ENCODE results near the gene LRRC23. TPM values are rescaled to one million over a fixed set of nuclear protein-coding genes. Genes with fewer than 3 reads are reported as not detected.
A peak's percentile ranks its signal among the peaks of the same experiment; 100 is the strongest.

LRRC23 gene, protein sequence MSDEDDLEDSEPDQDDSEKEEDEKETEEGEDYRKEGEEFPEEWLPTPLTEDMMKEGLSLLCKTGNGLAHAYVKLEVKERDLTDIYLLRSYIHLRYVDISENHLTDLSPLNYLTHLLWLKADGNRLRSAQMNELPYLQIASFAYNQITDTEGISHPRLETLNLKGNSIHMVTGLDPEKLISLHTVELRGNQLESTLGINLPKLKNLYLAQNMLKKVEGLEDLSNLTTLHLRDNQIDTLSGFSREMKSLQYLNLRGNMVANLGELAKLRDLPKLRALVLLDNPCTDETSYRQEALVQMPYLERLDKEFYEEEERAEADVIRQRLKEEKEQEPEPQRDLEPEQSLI
- 1 to 10 TPM; 4.6 to 5.3 TPM for total RNA-seq

DNA sequence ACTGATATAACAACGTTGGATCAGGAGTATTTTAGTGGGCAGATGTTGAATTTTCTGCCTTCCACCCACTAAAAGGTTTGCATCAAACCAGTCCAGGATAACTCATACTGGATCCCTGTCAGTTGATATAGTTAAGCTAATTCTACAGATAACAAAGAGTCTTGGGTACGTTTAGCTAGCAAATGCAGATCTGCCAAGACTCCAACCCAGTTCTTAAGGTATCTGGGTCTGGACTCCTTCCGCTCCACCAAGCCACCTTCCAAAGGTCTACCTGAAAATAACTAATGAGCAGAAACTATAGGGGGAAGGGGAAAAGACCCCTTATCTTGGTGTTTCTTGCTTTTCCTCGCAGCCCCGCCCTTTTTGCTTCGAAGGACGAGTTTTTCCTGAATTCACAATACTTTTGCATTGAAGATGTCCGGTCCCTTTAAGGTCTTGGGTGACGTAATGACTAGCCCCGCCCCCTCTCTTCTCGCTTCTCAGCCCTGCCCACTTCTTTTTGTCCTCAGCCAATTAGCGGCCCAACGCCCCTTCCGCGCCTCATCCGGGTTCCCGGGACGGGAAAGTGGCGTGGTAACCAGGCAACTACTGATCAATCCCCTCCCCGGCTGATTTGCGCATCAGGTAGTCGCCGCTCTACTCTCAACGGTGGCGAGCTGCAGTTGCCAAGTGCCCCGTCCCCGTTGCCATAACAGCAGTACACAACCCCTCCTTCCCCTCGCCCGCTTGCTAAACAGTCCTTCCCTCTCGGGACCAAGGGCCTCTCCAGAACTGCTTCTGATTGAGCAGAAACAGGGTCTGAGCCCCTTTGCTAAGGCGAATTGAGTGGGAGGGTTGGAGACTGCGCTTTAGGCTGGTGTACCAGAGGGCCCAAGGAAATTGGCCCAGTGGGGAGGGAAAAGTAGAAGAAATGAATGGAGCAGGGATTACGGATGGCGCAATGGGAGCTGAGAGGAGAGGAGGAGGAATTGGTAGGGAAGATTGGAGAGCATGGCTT, at the start of gene LRRC23:
LRRC23 (plus strand) TSS at position 543 of the 997 bp plus-strand sequence. CDS start 812 bp downstream, outside the sequence.
- ChIA-PET POLR2A (interaction anchor here (0.8 to 4.2 kb wide), 9 partner anchors 9 to 39 kb away, joined by 3 to 23 read pairs (median 7); partner anchors contain the start of genes C12orf57, ENO2, RNU7-1 and SPSB2), CTCF (interaction anchor here (0.9 to 4.0 kb wide), 8 partner anchors 9 to 216 kb away, joined by 3 to 30 read pairs (median 4); partner anchors contain the start of genes SPSB2 and ZNF384)
- Mint-ChIP-seq H3K27ac (no peak within 1 kb of the TSS), H3K4me3 (no peak within 1 kb of the TSS), H3K36me3 (ENCODE audit: low read depth) (no peaks in the 10 kb centered on the region), H3K9me3 (no peaks in the 10 kb centered on the region), H3K4me1 (ENCODE audit: low read depth) (peaks cover 10% of the 10 kb centered on the region), H3K27me3 (no peaks in the 10 kb centered on the region)
- ATAC-seq = peak; percentile 96
- TF ChIP-seq, protein P1, sequence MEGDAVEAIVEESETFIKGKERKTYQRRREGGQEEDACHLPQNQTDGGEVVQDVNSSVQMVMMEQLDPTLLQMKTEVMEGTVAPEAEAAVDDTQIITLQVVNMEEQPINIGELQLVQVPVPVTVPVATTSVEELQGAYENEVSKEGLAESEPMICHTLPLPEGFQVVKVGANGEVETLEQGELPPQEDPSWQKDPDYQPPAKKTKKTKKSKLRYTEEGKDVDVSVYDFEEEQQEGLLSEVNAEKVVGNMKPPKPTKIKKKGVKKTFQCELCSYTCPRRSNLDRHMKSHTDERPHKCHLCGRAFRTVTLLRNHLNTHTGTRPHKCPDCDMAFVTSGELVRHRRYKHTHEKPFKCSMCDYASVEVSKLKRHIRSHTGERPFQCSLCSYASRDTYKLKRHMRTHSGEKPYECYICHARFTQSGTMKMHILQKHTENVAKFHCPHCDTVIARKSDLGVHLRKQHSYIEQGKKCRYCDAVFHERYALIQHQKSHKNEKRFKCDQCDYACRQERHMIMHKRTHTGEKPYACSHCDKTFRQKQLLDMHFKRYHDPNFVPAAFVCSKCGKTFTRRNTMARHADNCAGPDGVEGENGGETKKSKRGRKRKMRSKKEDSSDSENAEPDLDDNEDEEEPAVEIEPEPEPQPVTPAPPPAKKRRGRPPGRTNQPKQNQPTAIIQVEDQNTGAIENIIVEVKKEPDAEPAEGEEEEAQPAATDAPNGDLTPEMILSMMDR (IDR thresholded peaks at IDR 0.05) = no peak
- DNase-seq = peak; percentile 100
- intact Hi-C loops (cut with micrococcal nuclease) = no loop called here

DNA sequence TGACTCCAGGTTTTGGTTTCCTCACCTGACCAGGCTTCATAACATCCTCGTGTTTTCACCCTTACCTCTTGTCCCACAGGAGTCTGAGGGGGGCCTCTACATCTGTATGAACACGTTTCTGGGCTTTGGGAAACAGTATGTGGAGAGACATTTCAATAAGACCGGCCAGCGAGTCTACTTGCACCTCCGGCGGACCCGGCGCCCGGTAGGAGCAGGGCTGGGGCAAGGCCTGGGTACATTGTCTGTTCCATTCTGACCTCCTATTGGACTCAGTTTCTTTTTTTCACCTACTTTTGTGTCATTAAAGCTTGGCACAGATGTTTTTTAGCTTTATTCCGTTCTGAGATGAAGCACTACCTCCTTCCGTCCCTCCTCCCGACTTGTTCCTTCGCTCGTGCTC, 49.3 kb upstream of the LRRC23 start:
- Mint-ChIP-seq H3K9me3 (no peaks in the 10 kb centered on the region), H3K27ac (no peak overlapping the region), H3K4me1 (ENCODE audit: low read depth) (peaks cover 18% of the 10 kb centered on the region), H3K27me3 (no peaks in the 10 kb centered on the region), H3K36me3 (ENCODE audit: low read depth) (peaks cover 39% of the 10 kb centered on the region), H3K4me3 (no peak overlapping the region)
- TF ChIP-seq, protein P1 (IDR thresholded peaks at IDR 0.05) = no peak
- POLR2A ChIA-PET = interaction anchor here (1.0 to 11.4 kb wide), 2 partner anchors 14 to 21 kb away, joined by 6 to 218 read pairs; partner anchors contain the start of genes SPSB2 and TPI1
- ATAC-seq (no peak), DNase-seq (no peak)
- CTCF ChIA-PET = interaction anchor here (1.0 to 7.2 kb wide), 3 partner anchors 14 to 36 kb away, joined by 4 to 124 read pairs (median 26); partner anchors contain the start of genes SPSB2 and TPI1
- intact Hi-C loops (cut with micrococcal nuclease) = no loop called here

DNA sequence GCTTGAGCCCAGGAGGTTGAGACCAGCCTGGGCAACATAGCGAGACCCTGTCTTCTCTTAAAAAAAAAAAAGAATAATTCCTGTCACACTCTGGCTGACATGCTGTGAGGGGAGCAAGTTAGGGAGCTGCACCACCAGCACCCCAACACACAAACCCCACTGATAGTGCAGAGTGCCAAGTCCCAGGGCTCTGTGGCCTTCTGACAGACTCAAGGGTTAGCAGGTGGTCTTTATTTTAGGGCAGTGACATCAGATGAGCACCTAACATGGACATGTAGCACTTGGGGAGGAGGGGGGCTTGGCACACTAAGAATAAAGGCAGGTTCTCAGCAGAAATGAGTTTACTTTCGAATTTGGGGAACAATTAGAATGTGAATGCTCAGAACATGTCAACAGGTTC, 45.8 kb upstream of the LRRC23 start:
- intact Hi-C loops (cut with micrococcal nuclease) = no loop called here
- TF ChIP-seq, protein P1 (IDR thresholded peaks at IDR 0.05) = no peak
- DNase-seq (no peak), ATAC-seq (no peak)
- H3K4me3 Mint-ChIP-seq = no peak overlapping the region
- H3K4me1 Mint-ChIP-seq (ENCODE audit: low read depth) = peaks cover 9% of the 10 kb centered on the region
- ChIA-PET CTCF (no interaction called here), POLR2A (interaction anchor here (0.8 to 2.8 kb wide), 4 partner anchors 9 to 14 kb away, joined by 3 to 10 read pairs (median 8); partner anchors contain the start of genes SPSB2 and TPI1)
- peaks cover 60% of the 10 kb centered on the region for H3K36me3 Mint-ChIP-seq (ENCODE audit: low read depth)
- no peak overlapping the region for H3K27ac Mint-ChIP-seq
- no peaks in the 10 kb centered on the region for H3K9me3 Mint-ChIP-seq
- H3K27me3 Mint-ChIP-seq = no peaks in the 10 kb centered on the region

DNA sequence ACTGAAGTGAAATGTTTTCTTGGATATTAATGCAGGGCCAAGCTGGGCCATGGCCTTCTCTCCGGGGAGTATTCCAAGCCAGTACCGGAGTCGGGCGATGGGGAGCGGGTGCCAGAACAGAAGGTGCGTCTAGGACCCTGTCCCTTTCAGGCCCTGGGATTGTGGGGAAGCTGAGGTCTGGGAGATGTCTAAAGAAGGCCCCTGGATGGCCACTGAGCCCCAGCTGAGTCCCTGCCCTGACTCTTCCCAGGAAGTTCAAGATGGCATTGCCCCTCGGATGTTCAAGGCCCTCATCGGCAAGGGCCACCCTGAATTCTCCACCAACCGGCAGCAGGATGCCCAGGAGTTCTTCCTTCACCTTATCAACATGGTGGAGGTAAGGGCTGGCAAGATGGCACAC, 44.5 kb upstream of the LRRC23 start:
- Mint-ChIP-seq H3K27me3 (no peaks in the 10 kb centered on the region), H3K36me3 (ENCODE audit: low read depth) (peaks cover 60% of the 10 kb centered on the region), H3K4me3 (no peak overlapping the region), H3K27ac (no peak overlapping the region), H3K9me3 (no peaks in the 10 kb centered on the region), H3K4me1 (ENCODE audit: low read depth) (no peaks in the 10 kb centered on the region)
- CTCF ChIA-PET = interaction anchor here (0.9 to 1.0 kb wide), 2 partner anchors 13 to 67 kb away, joined by 3 to 4 read pairs; partner anchors contain the start of gene SPSB2
- POLR2A ChIA-PET = interaction anchor here (0.5 to 2.8 kb wide), 5 partner anchors 7 to 263 kb away, joined by 3 to 11 read pairs (median 7); partner anchors contain the start of genes SPSB2 and USP5
- no peak for ATAC-seq
- DNase-seq = no peak
- TF ChIP-seq, protein P1 (IDR thresholded peaks at IDR 0.05) = no peak
- intact Hi-C loops (cut with micrococcal nuclease) = no loop called here

Data from activated CD8-positive, alpha-beta T cell treated with anti-CD3 and anti-CD28 coated beads for 36 hours (primary cell).